Measurements from ENCODE around the gene PMAIP1.

The PMAIP1 gene

GRCh38 chr18:59941331-59941730 lies 41.5 kb downstream of the PMAIP1 start:
- H3K4me3 ChIP-seq (ENCODE audit: low read depth, low read length), result no peak overlapping the region
- TF ChIP-seq CTCF (IDR thresholded peaks at IDR 0.05; ENCODE audit: borderline replicate concordance, insufficient read depth, low read depth, low read length), result no peak

GRCh38 chr18:59942601-59943000 lies 42.8 kb downstream of the PMAIP1 start:
- H3K4me3 ChIP-seq (ENCODE audit: low read depth, low read length), result no peak overlapping the region
- TF ChIP-seq CTCF (IDR thresholded peaks at IDR 0.05; ENCODE audit: borderline replicate concordance, insufficient read depth, low read depth, low read length), result no peak

GRCh38 chr18:59945544-59945943 lies 45.7 kb downstream of the PMAIP1 start:
- H3K4me3 ChIP-seq (ENCODE audit: low read depth, low read length), result no peak overlapping the region
- TF ChIP-seq CTCF (IDR thresholded peaks at IDR 0.05; ENCODE audit: borderline replicate concordance, insufficient read depth, low read depth, low read length), result no peak

GRCh38 chr18:59950215-59950944 lies 50.6 kb downstream of the PMAIP1 start:
- no peak overlapping the region for H3K4me3 ChIP-seq (ENCODE audit: low read depth, low read length)
- TF ChIP-seq CTCF (IDR thresholded peaks at IDR 0.05; ENCODE audit: borderline replicate concordance, insufficient read depth, low read depth, low read length), result no peak

GRCh38 chr18:59951591-59951990 lies 51.8 kb downstream of the PMAIP1 start:
- no peak overlapping the region for H3K4me3 ChIP-seq (ENCODE audit: low read depth, low read length)
- no peak for TF ChIP-seq CTCF (IDR thresholded peaks at IDR 0.05; ENCODE audit: borderline replicate concordance, insufficient read depth, low read depth, low read length)

- no peak for TF ChIP-seq CTCF (IDR thresholded peaks at IDR 0.05; ENCODE audit: borderline replicate concordance, insufficient read depth, low read depth, low read length)
- no peak overlapping the region for H3K4me3 ChIP-seq (ENCODE audit: low read depth, low read length)
Measured at GRCh38 chr18:59952283-59953007, 52.6 kb downstream of the PMAIP1 start.
